ENCODE measurements around the gene IFT74. TPM values are rescaled to one million over a fixed set of nuclear protein-coding genes. Genes with fewer than 3 reads are reported as not detected.

IFT74 gene
- total RNA-seq, 1 experiment from 2014 or later = 15.2 TPM

DNA sequence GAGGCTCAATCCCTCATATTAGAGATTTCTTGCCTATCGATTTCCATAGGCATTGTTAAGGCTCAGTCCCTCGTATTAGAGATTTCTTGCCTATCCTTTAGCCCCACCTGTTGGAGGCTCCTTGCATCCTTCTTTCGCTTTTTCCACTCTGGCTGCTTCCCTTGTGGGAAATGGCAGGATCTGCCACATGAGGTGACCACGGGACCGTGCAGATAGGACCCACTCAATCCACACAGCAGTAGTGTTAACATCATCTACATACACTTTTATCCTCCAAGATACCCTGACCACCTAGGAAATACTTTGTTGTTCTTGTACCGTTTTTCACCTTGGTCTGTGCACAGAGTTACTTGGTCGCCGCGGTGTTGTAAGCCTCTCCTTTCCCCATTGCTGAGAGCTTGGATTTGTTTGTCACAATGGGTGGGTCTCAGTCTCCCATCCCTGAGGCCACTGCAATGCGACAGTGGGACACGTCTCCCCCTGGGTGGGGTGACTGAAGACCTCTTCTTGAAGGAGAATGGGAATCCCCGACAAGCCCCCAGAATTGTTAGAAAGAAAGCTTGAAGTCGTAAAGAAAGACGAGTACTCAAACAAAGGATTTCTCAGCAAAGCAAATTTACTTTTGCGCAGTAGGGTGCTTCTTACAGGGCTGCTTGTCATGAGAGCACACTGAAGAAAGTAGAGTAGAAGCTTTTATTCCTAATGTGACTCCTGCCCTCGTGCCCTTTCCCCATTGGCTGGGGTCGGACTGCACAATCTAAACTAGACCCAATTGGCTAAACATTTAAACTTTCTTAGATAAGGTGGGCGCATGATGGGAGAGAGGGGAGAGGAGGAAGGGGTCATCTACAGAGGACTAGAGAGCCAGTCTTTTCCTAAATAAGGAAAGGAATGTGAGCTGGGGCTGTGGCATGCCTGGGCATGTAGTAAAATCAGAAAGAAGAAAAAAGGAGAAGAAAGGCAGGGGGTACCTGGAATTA lies 19.8 kb downstream of the IFT74 start (continued):
- TF ChIP-seq, protein P1, sequence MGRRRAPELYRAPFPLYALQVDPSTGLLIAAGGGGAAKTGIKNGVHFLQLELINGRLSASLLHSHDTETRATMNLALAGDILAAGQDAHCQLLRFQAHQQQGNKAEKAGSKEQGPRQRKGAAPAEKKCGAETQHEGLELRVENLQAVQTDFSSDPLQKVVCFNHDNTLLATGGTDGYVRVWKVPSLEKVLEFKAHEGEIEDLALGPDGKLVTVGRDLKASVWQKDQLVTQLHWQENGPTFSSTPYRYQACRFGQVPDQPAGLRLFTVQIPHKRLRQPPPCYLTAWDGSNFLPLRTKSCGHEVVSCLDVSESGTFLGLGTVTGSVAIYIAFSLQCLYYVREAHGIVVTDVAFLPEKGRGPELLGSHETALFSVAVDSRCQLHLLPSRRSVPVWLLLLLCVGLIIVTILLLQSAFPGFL (CRISPR knock-in tag; IDR thresholded peaks at IDR 0.05; ENCODE audit: borderline replicate concordance) = no peak
- TF ChIP-seq, protein P2, sequence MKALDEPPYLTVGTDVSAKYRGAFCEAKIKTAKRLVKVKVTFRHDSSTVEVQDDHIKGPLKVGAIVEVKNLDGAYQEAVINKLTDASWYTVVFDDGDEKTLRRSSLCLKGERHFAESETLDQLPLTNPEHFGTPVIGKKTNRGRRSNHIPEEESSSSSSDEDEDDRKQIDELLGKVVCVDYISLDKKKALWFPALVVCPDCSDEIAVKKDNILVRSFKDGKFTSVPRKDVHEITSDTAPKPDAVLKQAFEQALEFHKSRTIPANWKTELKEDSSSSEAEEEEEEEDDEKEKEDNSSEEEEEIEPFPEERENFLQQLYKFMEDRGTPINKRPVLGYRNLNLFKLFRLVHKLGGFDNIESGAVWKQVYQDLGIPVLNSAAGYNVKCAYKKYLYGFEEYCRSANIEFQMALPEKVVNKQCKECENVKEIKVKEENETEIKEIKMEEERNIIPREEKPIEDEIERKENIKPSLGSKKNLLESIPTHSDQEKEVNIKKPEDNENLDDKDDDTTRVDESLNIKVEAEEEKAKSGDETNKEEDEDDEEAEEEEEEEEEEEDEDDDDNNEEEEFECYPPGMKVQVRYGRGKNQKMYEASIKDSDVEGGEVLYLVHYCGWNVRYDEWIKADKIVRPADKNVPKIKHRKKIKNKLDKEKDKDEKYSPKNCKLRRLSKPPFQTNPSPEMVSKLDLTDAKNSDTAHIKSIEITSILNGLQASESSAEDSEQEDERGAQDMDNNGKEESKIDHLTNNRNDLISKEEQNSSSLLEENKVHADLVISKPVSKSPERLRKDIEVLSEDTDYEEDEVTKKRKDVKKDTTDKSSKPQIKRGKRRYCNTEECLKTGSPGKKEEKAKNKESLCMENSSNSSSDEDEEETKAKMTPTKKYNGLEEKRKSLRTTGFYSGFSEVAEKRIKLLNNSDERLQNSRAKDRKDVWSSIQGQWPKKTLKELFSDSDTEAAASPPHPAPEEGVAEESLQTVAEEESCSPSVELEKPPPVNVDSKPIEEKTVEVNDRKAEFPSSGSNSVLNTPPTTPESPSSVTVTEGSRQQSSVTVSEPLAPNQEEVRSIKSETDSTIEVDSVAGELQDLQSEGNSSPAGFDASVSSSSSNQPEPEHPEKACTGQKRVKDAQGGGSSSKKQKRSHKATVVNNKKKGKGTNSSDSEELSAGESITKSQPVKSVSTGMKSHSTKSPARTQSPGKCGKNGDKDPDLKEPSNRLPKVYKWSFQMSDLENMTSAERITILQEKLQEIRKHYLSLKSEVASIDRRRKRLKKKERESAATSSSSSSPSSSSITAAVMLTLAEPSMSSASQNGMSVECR (CRISPR knock-in tag; IDR thresholded peaks at IDR 0.05; ENCODE audit: borderline replicate concordance) = no peak
- TF ChIP-seq CREB1 (CRISPR knock-in tag; IDR thresholded peaks at IDR 0.05) = no peak
- no peak for TF ChIP-seq ZNF219 (CRISPR knock-in tag; IDR thresholded peaks at IDR 0.05; ENCODE audit: borderline replicate concordance)
- TF ChIP-seq TP53 (CRISPR knock-in tag; IDR thresholded peaks at IDR 0.05) = peak; percentile 98
- TF ChIP-seq RORB (CRISPR knock-in tag; IDR thresholded peaks at IDR 0.05) = no peak
- TF ChIP-seq, protein P3, sequence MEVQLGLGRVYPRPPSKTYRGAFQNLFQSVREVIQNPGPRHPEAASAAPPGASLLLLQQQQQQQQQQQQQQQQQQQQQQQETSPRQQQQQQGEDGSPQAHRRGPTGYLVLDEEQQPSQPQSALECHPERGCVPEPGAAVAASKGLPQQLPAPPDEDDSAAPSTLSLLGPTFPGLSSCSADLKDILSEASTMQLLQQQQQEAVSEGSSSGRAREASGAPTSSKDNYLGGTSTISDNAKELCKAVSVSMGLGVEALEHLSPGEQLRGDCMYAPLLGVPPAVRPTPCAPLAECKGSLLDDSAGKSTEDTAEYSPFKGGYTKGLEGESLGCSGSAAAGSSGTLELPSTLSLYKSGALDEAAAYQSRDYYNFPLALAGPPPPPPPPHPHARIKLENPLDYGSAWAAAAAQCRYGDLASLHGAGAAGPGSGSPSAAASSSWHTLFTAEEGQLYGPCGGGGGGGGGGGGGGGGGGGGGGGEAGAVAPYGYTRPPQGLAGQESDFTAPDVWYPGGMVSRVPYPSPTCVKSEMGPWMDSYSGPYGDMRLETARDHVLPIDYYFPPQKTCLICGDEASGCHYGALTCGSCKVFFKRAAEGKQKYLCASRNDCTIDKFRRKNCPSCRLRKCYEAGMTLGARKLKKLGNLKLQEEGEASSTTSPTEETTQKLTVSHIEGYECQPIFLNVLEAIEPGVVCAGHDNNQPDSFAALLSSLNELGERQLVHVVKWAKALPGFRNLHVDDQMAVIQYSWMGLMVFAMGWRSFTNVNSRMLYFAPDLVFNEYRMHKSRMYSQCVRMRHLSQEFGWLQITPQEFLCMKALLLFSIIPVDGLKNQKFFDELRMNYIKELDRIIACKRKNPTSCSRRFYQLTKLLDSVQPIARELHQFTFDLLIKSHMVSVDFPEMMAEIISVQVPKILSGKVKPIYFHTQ (CRISPR knock-in tag; IDR thresholded peaks at IDR 0.05) = peak; percentile 90
- no peak for TF ChIP-seq SMAD4 (CRISPR knock-in tag; IDR thresholded peaks at IDR 0.05)
- TF ChIP-seq, protein P4, sequence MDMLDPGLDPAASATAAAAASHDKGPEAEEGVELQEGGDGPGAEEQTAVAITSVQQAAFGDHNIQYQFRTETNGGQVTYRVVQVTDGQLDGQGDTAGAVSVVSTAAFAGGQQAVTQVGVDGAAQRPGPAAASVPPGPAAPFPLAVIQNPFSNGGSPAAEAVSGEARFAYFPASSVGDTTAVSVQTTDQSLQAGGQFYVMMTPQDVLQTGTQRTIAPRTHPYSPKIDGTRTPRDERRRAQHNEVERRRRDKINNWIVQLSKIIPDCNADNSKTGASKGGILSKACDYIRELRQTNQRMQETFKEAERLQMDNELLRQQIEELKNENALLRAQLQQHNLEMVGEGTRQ (CRISPR knock-in tag; IDR thresholded peaks at IDR 0.05) = no peak
- TF ChIP-seq, protein P5, sequence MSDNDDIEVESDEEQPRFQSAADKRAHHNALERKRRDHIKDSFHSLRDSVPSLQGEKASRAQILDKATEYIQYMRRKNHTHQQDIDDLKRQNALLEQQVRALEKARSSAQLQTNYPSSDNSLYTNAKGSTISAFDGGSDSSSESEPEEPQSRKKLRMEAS (CRISPR knock-in tag; IDR thresholded peaks at IDR 0.05) = 0 out of 2 replicates have a peak, but pooled peaks have one; percentile 27
- TF ChIP-seq ESRRA (CRISPR knock-in tag; IDR thresholded peaks at IDR 0.05; ENCODE audit: borderline replicate concordance) = no peak
- TF ChIP-seq KAT7 (CRISPR knock-in tag; IDR thresholded peaks at IDR 0.05; ENCODE audit: borderline replicate concordance) = no peak
- TF ChIP-seq SP1 (CRISPR knock-in tag; conservative IDR thresholded peaks at IDR 0.05) = no peak
- TF ChIP-seq NR3C1 (CRISPR knock-in tag; conservative IDR thresholded peaks at IDR 0.05; ENCODE audit: low read depth) = no peak
- TF ChIP-seq MYBL2 (CRISPR knock-in tag; IDR thresholded peaks at IDR 0.05) = no peak
- TF ChIP-seq, protein P6, sequence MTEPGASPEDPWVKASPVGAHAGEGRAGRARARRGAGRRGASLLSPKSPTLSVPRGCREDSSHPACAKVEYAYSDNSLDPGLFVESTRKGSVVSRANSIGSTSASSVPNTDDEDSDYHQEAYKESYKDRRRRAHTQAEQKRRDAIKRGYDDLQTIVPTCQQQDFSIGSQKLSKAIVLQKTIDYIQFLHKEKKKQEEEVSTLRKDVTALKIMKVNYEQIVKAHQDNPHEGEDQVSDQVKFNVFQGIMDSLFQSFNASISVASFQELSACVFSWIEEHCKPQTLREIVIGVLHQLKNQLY (CRISPR knock-in tag; IDR thresholded peaks at IDR 0.05) = no peak
- no peak for TF ChIP-seq ZBTB21 (CRISPR knock-in tag; IDR thresholded peaks at IDR 0.05; ENCODE audit: borderline replicate concordance)
- TF ChIP-seq SMAD3 (CRISPR knock-in tag; IDR thresholded peaks at IDR 0.05; ENCODE audit: borderline replicate concordance) = no peak
- TF ChIP-seq FOXP1 (CRISPR knock-in tag; IDR thresholded peaks at IDR 0.05; ENCODE audit: borderline replicate concordance) = no peak
- no peak for TF ChIP-seq HMGA2 (CRISPR knock-in tag; IDR thresholded peaks at IDR 0.05)
- TF ChIP-seq GRHL2 (CRISPR knock-in tag; IDR thresholded peaks at IDR 0.05; ENCODE audit: insufficient replicate concordance, severe bottlenecking) = no peak
- TF ChIP-seq RELA (CRISPR knock-in tag; IDR thresholded peaks at IDR 0.05; ENCODE audit: borderline replicate concordance) = no peak
- TF ChIP-seq, protein P7, sequence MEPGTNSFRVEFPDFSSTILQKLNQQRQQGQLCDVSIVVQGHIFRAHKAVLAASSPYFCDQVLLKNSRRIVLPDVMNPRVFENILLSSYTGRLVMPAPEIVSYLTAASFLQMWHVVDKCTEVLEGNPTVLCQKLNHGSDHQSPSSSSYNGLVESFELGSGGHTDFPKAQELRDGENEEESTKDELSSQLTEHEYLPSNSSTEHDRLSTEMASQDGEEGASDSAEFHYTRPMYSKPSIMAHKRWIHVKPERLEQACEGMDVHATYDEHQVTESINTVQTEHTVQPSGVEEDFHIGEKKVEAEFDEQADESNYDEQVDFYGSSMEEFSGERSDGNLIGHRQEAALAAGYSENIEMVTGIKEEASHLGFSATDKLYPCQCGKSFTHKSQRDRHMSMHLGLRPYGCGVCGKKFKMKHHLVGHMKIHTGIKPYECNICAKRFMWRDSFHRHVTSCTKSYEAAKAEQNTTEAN (CRISPR knock-in tag; IDR thresholded peaks at IDR 0.05) = no peak
- TF ChIP-seq, protein P8, sequence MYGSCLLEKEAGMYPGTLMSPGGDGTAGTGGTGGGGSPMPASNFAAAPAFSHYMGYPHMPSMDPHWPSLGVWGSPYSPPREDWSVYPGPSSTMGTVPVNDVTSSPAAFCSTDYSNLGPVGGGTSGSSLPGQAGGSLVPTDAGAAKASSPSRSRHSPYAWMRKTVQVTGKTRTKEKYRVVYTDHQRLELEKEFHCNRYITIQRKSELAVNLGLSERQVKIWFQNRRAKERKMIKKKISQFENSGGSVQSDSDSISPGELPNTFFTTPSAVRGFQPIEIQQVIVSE (CRISPR knock-in tag; IDR thresholded peaks at IDR 0.05; ENCODE audit: borderline replicate concordance) = no peak

Measured in WTC11 (cell line).